CD4-positive, alpha-beta T cell treated with Interferon alpha-2 for 1 hour (primary cell): Measurements from ENCODE around the gene OR8B12.
"Not testable (repeated sequence)": the region's sequence is repeated elsewhere in the genome, so short reads cannot be mapped to it uniquely, and the experiment has no call there.

Source experiments
- DNase-seq, 2 donors: peaks; one replicate each; pipeline ENCODE4 v3.0.0-alpha.2; 2020 to 2022

The OR8B12 gene

GRCh38 chr11:124519850-124520549 lies 23.5 kb downstream of the OR8B12 start:
- DNase-seq: no peak

GRCh38 chr11:124518989-124519451 lies 24.4 kb downstream of the OR8B12 start:
- DNase-seq: no peak

- no peak for DNase-seq
Observed at GRCh38 chr11:124517314-124517713, 26.1 kb downstream of the OR8B12 start.

GRCh38 chr11:124514675-124515074 lies 28.8 kb downstream of the OR8B12 start:
- DNase-seq: not testable (repeated sequence)

GRCh38 chr11:124514131-124514530 lies 29.3 kb downstream of the OR8B12 start:
- no peak for DNase-seq

GRCh38 chr11:124511745-124512144 lies 31.7 kb downstream of the OR8B12 start:
- no peak for DNase-seq

GRCh38 chr11:124510279-124510678 lies 33.2 kb downstream of the OR8B12 start:
- DNase-seq: no peak

GRCh38 chr11:124499711-124500110 lies 43.7 kb downstream of the OR8B12 start:
- DNase-seq: no peak

GRCh38 chr11:124493016-124493655 lies 50.3 kb downstream of the OR8B12 start:
- no peak for DNase-seq
